NCI-H2029 (cell line): ENCODE results near the gene GPR157.
A peak's percentile ranks its signal among the peaks of the same experiment; 100 is the strongest.
"Not testable (repeated sequence)": the region's sequence is repeated elsewhere in the genome, so short reads cannot be mapped to it uniquely, and the experiment has no call there.

ENCODE experiments used
- DNase-seq: peaks from one replicate; lab custom pipeline; 2025; lab: John Stamatoyannopoulos, UW

Gene GPR157

GRCh38 chr1:9145714-9146113 lies 16.8 kb upstream of the GPR157 start:
- DNase-seq: no peak

GRCh38 chr1:9145021-9145668 lies 16.2 kb upstream of the GPR157 start:
- no peak for DNase-seq

- not testable (repeated sequence) for DNase-seq
Observed at GRCh38 chr1:9144494-9144893, 15.6 kb upstream of the GPR157 start.

- no peak for DNase-seq
Observed at GRCh38 chr1:9143250-9143649, 14.3 kb upstream of the GPR157 start.

- DNase-seq: no peak
Observed at GRCh38 chr1:9139930-9140329, 11.0 kb upstream of the GPR157 start.

GRCh38 chr1:9136932-9137331 lies 8.0 kb upstream of the GPR157 start:
- no peak for DNase-seq

- DNase-seq: no peak
Observed at GRCh38 chr1:9135073-9135836, 6.4 kb upstream of the GPR157 start.

GRCh38 chr1:9133870-9134585 lies 5.1 kb upstream of the GPR157 start:
- DNase-seq: no peak

GRCh38 chr1:9129266-9130041 lies 552 bp upstream of the GPR157 start:
- DNase-seq: peak; percentile 52

GRCh38 chr1:9128166-9128519 lies 759 bp downstream of the GPR157 start:
- DNase-seq: no peak

- no peak for DNase-seq
Observed at GRCh38 chr1:9127395-9128165, 1.3 kb downstream of the GPR157 start.

- no peak for DNase-seq
Observed at GRCh38 chr1:9126511-9126910, 2.4 kb downstream of the GPR157 start.

GRCh38 chr1:9125847-9126246 lies 3.1 kb downstream of the GPR157 start:
- not testable (repeated sequence) for DNase-seq

- no peak for DNase-seq
Observed at GRCh38 chr1:9125325-9125724, 3.6 kb downstream of the GPR157 start.

- DNase-seq: not testable (repeated sequence)
Observed at GRCh38 chr1:9124389-9124788, 4.5 kb downstream of the GPR157 start.

- DNase-seq: not testable (repeated sequence)
Observed at GRCh38 chr1:9123665-9124064, 5.2 kb downstream of the GPR157 start.

GRCh38 chr1:9121496-9122409 lies 7.1 kb downstream of the GPR157 start:
- no peak for DNase-seq

GRCh38 chr1:9120312-9120958 lies 8.5 kb downstream of the GPR157 start:
- DNase-seq: no peak

- DNase-seq: no peak
Observed at GRCh38 chr1:9119745-9120144, 9.2 kb downstream of the GPR157 start.

GRCh38 chr1:9118186-9118585 lies 10.7 kb downstream of the GPR157 start:
- DNase-seq: no peak
